ENCODE data around the gene ITPK1. TPM values are rescaled to one million over a fixed set of nuclear protein-coding genes. Genes with fewer than 3 reads are reported as not detected.

The ITPK1 gene
- total RNA-seq, 1 experiment from 2014 or later: 10.2 TPM

DNA sequence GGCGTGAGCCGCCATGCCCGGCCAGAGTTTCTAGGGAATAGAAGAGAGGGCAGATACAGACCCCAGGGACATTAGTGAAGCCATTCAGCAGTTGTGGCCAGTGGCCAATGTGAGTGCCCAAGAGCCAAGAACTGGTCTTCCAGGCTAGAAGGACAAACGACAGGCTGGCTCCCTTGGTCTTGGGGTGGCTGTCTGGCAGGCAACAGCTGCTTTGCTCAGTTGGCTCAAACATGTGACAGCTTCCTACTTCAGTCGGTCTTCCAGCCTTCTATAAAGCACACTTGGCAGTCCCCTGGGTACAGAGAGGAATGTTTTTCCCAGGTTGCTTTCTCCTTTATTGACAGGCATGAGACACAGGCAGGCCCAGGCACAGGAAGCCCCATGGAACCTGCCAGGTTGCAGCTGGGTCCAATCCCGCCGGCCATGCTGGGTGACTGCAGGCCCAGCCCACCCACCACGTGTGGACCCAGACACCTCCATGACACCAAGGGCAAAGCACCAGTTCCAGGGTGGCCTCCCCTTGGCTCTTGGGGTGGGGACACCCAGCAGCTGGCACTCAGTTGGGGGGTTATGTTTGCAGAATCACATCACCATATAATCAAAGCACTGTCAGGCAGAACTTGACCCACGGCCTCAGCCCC, 177.4 kb downstream of the ITPK1 start:
- no peak for DNase-seq (ENCODE audit: low read depth)

DNA sequence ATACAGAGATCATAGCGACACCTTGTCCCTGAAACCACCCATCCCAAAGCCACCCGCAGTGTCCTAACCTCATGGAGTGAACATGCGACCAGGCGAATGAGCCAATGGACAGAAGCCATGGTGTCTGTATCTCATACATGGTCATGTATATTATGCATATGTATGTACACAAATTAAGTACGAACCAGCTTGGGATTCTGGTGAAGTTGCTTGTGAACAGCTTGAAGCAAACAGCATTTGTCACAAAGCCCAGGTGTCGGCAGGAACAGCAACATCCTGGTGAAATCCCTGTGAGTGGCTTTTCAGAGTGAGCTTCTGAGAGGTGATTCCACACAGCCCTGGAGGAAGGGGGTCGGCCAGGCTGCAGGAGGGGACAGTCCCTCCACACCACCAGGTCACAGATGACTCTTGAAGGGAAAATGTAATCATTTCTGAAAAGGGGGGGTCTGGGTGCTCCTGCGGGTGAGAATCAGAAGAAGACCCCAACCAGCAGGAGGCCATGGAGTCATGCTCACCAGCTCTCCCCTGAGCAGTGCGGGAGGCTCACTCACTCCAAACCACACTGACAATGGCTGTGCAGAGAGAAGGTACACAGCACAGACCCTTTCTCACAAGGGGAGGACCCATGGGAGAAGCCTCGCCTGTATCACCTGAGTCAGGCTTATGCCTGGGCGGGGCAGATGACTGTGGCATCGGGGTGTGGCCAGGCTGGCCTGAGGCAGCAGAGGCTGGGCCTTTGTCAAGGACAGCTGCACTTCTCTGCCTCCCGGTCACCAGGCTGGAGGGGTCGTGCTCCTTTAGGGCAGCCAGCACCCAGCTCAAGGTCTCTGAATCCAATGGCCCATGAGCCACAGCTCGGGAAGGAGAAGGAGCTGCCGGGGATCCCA, 178.4 kb downstream of the ITPK1 start:
- DNase-seq (ENCODE audit: low read depth): no peak

DNA sequence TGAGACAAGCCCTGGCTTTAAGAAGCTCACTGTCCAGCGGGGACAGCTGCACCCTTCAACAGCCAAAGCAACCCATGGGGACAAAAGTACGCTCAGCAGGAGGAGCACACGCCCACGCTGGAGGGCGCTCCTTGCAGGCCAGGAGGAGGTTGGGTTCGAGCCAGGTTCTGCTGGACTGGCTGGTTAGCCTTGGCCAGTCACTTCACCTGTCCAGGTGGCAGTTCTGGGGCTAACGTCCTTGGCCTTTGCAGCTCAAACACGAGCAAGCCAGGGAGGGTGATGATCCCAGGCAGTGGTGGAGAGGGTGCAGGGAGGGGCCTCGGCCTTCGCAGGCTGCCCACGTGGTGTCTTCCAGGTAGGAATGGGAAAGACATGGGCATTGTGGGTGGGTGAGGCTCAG, 179.6 kb downstream of the ITPK1 start:
- no peak for DNase-seq (ENCODE audit: low read depth)

DNA sequence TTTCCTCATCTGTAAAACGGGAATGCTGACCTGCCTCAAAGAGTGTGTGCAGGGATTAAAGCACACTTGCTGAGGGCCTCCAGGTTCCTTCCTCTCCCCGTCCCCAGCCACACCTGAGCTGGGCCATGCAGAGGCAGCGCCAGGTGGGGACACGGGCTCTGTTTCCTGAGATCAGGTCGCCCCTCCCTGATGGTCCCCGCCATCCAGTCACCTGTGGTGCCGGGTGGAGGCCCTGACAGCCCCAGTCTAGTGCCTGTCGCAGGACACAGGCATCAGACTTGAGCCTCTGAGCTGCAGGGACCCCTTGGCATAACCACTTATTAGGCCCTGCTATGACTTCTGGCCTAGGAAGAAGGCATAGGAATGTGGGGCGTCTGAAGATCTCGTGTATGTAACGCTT, 180.3 kb downstream of the ITPK1 start:
- DNase-seq (ENCODE audit: low read depth): no peak

DNA sequence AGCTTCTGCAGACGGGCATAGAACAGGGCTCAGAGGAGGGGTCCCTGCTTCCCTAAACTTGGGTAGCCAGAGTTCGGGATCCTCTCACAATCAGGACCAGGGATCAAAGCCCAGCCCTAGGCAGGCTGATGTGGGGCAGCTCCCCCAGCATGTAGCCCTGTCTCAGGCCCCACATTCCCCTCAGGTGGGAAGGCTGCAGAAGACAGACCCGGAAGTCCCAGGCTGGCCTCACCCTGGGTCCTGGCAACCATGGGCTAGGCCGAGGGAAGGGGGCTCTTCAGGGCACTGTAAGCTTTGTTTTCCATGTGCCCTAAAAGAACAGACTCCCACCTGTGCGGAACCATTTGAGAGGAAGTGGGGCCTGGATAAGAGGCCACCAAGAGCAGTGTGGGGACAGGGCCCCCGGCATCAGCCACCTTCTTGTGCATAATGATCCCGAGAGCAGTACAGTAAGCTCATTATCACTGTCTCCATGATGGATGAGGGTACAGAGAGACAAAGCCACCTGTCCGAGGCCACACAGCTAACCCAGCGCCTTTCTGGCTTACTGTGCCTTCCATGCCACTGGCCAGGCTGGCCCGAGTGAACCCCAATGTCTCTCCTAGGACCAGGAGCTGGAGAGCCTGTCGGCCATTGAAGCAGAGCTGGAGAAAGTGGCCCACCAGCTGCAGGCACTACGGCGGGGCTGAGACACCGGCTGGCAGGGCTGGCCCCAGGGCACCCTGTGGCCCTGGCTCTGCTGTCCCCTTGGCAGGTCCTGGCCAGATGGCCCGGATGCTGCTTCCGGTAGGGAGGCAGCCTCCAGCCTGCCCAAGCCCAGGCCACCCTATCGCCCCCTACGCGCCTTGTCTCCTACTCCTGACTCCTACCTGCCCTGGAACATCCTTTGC, 181.3 kb downstream of the ITPK1 start:
- DNase-seq (ENCODE audit: low read depth): no peak

DNA sequence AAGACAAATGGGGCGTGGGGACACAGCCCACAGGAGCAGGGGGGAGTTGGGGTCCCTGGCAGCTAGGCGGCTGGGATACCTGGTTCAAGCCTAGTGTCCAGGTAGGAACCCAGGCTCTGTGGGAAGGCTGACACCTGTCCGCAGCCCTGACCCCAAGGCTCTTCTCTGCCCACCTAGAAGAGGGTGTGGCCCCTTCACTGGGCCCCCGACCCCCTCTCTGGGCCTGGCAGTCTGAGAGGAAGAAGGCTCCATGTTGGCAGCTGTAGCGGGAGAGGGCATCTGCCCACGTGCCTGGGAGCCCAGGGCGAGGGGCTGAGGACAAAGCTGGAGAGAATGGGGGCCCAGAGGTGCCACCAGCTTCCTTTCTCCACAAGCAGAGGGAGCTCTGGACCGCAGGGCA, 182.2 kb downstream of the ITPK1 start:
- no peak for DNase-seq (ENCODE audit: low read depth)

DNA sequence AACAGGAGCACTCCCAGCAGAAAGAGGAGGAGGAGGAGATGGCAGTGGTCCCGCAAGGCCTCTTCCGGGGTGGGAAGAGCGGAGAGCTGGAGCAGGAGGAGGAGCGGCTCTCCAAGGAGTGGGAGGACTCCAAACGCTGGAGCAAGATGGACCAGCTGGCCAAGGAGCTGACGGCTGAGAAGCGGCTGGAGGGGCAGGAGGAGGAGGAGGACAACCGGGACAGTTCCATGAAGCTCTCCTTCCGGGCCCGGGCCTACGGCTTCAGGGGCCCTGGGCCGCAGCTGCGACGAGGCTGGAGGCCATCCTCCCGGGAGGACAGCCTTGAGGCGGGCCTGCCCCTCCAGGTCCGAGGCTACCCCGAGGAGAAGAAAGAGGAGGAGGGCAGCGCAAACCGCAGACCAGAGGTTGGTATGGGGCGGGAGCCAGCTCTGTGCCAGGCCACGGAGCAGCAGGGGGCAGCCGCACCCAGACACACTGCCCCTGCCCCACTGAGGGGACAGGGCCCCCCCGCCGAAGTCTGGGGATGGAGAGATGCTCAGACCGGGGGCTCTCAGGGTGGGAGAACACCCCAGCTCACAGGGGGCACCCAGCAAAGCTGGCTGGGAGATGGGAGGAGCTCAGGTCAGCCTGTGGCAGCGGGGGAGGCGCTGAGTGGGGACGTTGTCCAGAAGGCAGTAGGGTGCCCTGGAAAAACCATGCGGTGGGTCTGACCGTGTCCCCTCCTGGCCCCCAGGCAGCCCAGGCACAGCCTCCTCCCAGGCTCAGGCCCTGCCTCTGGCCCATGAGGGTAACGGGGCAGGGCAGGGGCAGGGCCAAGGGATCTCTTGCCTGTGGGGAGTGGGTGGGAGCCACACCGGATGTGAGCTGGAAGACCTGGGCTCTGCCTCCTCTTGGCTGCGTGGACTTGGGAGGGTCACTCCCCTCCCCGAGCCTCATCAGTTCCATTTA, 183.0 kb downstream of the ITPK1 start:
- no peak for DNase-seq (ENCODE audit: low read depth)

DNA sequence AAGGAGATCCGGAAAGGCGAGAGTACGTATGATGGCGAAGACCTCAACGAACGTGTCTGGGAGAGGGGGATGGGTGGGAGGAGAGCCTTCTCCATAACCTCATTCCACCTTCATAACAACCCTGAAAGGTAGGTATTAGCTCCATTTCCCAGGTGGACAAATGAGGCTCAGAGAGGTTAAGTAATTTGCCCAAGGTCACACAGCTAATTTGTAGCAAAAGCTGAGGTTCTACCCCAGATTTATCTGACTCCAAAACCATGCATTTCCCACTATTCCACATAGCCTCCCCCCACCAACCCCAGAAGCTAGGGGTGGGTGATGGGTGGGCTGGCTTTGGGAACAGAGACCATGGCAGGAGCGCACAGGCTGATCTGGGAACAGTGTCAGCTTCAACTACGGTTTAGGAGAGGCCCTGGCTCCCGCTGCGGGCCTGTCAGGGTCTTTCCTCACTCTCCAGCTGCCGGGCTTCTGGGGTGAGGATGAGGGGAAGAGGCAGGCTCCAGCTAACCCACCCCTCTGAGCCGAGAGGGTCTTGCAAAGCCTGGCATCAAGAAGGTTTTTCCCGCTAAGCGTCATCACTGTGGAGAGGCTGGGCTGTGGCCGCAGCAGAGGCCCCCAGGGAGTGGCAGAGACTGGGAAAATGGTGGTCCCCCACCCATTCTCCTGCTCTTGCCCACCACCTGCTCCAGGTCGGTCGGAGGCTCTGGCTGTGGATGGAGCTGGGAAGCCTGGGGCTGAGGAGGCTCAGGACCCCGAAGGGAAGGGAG, 183.9 kb downstream of the ITPK1 start:
- no peak for DNase-seq (ENCODE audit: low read depth)

DNA sequence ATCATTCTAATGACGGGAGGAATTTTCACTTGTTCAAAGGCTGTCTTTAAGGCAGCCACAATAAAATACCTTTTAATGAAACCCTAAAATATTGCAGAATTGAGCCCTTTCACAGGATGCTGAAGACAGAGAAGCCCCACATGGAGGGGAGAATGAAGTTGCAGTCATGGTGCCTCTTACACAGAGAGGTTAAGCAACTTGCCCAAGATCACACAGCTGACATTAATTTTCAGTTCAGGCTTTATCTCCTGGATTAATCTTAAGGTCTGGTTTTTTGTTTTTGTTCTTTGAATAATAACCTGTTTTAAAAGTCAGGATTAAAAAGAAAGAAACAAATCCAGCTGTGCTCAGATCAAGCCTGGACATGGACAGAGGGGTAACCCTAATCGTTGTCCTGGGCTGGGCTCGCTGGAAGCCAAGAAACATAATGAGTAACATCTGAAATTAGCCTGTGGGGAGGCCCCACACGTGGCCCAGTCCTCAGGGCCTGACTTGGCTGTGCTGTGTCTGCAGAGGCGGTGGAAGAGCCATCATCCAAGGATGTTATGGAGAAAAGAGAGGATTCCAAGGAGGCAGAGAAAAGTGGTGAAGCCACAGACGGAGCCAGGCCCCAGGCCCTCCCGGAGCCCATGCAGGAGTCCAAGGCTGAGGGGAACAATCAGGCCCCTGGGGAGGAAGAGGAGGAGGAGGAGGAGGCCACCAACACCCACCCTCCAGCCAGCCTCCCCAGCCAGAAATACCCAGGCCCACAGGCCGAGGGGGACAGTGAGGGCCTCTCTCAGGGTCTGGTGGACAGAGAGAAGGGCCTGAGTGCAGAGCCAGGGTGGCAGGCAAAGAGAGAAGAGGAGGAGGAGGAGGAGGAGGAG, 184.8 kb downstream of the ITPK1 start:
- no peak for DNase-seq (ENCODE audit: low read depth)

DNA sequence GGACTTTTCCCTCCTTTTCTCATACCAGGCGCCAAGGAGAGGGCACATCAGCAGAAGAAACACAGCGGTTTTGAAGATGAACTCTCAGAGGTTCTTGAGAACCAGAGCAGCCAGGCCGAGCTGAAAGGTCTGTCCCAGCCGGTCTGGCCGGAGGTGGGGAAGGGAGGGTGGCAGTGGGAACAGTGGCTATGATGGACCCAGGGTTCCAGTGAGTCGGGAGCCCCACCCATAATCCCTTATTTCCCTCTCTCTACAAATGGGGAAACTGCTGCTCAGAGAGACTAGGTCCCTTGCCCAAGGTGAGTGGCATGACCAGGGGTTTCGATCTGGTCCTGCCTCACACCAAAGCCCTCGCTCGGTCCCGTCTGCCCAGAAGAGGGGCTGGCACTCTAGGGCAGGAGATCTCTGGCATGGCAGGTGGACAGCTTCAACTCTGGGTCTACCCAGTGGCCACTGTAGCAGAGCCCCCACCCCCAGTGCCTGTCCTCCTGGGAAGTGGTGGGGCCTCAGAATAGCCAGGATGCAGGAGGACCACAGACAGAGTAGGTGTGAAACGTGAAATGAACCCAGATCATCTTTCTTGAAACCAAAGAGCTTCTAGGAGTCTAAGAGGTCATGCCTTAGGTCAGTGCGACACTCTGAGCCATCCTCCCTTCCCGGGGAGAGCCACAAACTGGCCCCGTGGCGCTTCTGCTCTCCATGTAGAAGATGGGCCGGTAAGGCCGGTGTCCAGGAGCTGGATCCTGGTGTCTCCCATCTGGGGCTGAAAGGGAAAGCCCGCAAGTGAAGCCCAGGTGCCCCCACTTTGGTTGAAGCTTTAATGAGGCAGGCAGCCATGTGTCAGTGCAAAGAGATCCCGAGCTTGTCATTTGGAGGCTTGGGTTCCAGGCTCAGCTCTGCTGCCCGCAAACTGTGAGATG, 185.8 kb downstream of the ITPK1 start:
- no peak for DNase-seq (ENCODE audit: low read depth)

DNA sequence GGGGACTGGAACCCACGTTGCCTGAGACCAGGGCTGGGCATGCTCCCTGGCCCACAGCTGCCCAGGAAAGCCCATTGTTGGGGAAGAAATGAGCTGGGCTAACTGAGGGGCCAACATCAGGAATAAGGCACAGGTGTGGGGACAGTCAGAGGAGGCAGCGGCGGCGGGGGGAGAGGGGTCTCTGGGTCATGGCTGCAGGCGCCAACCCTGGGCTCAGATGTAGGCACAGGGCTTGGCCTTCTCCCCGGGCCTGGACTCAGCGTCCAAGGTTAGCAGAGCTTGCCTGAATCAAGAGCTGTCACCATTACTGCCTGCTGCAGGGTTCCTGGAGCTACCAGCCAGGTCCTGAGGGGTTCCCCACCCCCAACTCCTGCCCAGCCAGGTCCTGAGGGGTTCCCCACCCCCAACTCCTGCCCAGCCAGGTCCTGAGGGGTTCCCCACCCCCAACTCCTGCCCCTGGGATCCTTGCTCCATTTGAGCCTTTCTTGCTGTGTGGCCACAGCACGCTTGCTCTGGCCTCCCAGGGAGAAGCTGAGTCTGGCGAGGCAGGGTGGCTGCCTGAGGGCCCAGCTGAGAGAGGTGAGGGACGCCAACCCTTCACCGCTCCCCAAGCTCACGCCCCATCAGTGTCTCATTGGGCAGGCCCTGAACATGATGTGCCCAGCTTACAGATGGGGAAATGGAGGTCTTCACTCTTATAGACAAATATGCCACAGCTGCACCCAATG, 186.6 kb downstream of the ITPK1 start:
- DNase-seq (ENCODE audit: low read depth): no peak

DNA sequence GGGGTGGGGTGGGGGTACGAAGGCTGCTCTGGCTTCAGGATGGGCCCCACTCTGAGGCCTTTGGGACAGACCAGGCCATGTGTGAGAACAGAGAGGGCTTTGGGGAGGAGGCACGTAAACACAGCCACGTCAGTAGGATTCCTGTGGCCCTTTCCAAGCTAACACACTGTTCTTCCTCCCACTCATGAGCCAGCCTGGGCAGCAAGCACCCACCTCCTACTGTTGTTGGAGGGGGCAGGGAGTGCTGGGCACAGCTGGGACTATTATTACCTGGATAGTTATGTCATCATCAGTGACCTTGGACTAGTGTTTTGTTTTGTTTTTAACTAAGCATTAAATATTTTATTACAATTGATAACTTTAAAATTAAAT, 187.5 kb downstream of the ITPK1 start:
- no peak for DNase-seq (ENCODE audit: low read depth)

DNA sequence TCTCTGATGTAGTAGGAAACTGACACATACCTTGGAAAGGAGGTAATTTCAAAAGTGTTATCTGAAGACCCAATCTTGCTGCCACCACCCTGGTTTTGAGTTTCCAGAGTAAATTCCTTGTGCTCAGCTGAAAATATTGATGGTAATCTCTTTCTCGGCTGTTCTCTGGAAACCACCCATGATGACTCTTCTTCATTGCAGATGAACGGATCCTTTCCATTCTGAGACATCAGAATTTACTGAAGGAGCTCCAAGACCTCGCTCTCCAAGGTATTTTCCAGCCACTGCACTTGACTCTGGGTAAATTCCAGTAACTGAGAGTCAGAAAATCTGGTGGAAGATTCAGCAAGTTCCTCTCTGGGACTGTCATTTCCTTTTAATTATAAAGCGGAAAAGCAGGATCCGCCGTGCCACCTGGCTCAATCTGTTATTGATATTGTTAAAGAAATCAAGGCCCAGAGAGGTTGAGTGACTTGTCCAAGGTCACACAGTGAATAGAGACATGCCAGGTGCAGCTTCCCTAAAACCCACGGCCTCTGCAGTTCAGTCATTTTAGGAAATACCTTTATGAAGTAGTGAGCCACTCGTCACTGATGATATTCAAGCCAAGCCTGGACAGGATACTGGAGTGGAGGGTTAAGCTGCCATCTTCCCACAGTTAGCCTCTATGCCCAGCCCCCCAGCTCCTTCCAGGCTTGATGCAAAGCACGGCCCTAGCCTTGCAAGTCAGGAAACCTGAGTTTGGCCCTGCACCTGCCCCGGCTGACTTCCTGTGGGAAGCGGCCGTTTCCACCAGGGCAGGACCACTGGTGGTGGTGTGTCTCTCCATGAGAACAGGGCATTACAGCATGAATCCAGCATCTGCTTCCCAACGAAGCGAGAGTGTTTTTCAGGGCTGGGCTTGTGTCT, 188.1 kb downstream of the ITPK1 start:
- DNase-seq (ENCODE audit: low read depth): no peak

DNA sequence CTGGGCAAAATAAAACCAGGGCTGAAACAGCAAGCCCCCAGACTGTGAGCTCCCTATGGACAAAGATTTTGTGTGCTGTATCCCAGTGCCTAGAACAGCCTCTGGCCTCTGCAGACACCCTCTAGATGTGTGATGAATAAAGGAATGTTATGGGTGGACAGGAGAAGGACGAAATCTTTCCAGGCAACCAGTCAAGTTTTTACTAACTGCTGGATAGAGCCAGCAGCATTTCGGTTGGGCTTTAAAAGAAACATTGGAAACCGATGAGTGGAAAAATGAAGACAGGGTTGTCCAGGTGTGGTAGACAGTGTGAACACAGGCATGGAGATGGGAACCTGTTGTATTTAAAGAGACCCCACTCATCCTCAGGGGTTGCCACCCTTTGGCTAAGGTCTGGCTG, 188.8 kb downstream of the ITPK1 start:
- no peak for DNase-seq (ENCODE audit: low read depth)

DNA sequence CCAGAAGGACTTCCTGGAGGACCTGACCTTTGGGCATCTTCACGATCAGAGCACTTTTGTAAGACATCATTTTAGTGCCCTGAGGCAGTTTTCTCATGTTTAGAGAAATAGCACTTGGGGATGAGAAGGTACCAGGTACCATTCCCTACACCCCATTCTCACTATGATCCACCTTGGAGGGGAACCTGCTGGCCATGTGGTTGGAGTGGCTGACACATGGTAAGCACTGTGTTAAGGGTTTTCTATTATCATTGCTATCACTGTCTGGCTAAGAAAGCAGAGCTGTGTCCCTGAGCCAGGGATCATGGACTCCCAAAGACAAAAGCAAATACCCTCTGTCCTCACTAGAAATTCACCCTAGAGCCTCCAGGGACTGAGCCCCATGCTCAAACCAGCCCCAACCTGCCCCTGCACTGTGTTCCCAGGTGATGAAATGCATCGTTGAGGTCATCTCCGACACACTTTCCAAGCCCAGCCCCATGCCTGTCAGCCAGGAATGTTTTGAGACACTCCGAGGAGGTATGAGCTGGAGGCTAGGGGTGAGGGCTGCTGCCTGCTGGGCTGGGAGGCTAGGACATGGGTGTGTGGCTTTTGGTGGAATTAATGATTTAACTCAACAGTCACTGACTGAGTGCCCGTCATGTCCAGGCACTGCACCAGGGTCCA, 189.4 kb downstream of the ITPK1 start:
- DNase-seq (ENCODE audit: low read depth): no peak

DNA sequence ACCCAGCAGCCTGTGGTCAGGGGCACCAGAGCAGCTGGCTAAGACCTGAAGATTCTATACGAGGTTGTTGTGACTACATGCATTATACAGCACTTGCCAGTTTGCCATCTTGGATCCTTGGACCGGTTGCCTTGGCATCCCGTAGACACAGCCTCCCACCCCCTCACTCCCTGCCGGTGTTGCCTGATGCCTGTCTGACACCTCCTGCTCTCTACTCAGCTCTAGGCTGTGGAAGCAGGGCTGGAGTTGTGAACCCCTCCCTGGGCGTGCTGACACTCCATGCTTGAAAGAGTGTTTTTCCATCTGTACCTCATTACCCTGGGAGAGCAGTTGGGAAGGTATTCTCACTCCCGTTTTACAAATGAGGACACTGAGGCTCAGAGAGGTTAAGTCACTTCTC, 190.3 kb downstream of the ITPK1 start:
- DNase-seq (ENCODE audit: low read depth): no peak

Measured in M059J (cell line).